DOHH2 (cell line): ENCODE data around the gene EIF3B.

Experiments
- H3F3A ChIP-seq: fragments of 200-600 bp; sonication (generic), shearing (Covaris generic); 2 replicates; pipeline ENCODE4 v1.6.0; 2016; ENCODE audit warnings: antibody characterized with exemption, mild to moderate bottlenecking; ENCODE audit not compliant: control insufficient read depth, insufficient read depth
- H3K27ac ChIP-seq: fragments of 200-600 bp; sonication (generic); 2 replicates; pipeline ENCODE4 v1.5.1; 2014; ENCODE audit warnings: low read depth, mild to moderate bottlenecking, low read length, moderate library complexity
- H3K27me3 ChIP-seq: fragments of 200-600 bp; sonication (generic); 2 replicates; pipeline ENCODE4 v1.6.1; 2014; ENCODE audit warnings: mild to moderate bottlenecking, low read length, mixed read lengths; ENCODE audit not compliant: control insufficient read depth
- H3K36me3 ChIP-seq: fragments of 200-600 bp; sonication (generic); 2 replicates; pipeline ENCODE4 v1.6.1; 2014; ENCODE audit warnings: mild to moderate bottlenecking, low read length, moderate library complexity, mixed read lengths; ENCODE audit not compliant: control insufficient read depth
- H3K4me1 ChIP-seq: fragments of 200-600 bp; sonication (generic); 2 replicates; pipeline ENCODE4 v1.6.1; 2014; ENCODE audit warnings: mild to moderate bottlenecking, low read length, mixed read lengths; ENCODE audit not compliant: control insufficient read depth
- H3K4me2 ChIP-seq: fragments of 200-600 bp; sonication (generic); 2 replicates; pipeline ENCODE4 v1.6.0; 2014; ENCODE audit warnings: mild to moderate bottlenecking, low read length, moderate library complexity
- H3K4me3 ChIP-seq: fragments of 200-600 bp; sonication (generic); 2 replicates; pipeline ENCODE4 v1.5.1; 2014; ENCODE audit warnings: mild to moderate bottlenecking, low read length, mixed read lengths
- H3K79me2 ChIP-seq: fragments of 200-600 bp; sonication (generic); 2 replicates; pipeline ENCODE4 v1.6.1; 2014; ENCODE audit warnings: mild to moderate bottlenecking, low read length, mixed read lengths; ENCODE audit not compliant: control insufficient read depth
- H3K9me2 ChIP-seq: fragments of 200-600 bp; sonication (generic); replicated peaks from 2 replicates; pipeline ENCODE4 v1.6.1; 2014; ENCODE audit warnings: mild to moderate bottlenecking, low read length, mixed read lengths; ENCODE audit not compliant: control insufficient read depth
- H3K9me3 ChIP-seq: fragments of 200-600 bp; sonication (generic); 2 replicates; pipeline ENCODE4 v1.6.1; 2014; ENCODE audit warnings: antibody characterized with exemption, low read length, mixed read lengths; ENCODE audit not compliant: control insufficient read depth, insufficient read depth
- H4K20me1 ChIP-seq: fragments of 200-600 bp; sonication (generic); 2 replicates; pipeline ENCODE4 v1.6.0; 2014; ENCODE audit warnings: low read depth, mild to moderate bottlenecking, antibody characterized with exemption, low read length, moderate library complexity; ENCODE audit not compliant: control insufficient read depth, insufficient read depth
- EZH2phosphoT487 ChIP-seq: fragments of 200-600 bp; sonication (generic); IDR thresholded peaks from 2 replicates; pipeline ENCODE4 v1.6.1; 2017; ENCODE audit warnings: borderline replicate concordance, mild to moderate bottlenecking, antibody characterized with exemption, low read length, moderate library complexity, mixed read lengths
- TF ChIP-seq, protein P1 (sequence below): fragments of 200-600 bp; sonication (generic); IDR thresholded peaks from one replicate; pipeline ENCODE4 v1.5.1; 2014; ENCODE audit warnings: antibody characterized with exemption, mild to moderate bottlenecking, low read depth, low read length; ENCODE audit not compliant: poor library complexity, severe bottlenecking

Gene EIF3B

DNA sequence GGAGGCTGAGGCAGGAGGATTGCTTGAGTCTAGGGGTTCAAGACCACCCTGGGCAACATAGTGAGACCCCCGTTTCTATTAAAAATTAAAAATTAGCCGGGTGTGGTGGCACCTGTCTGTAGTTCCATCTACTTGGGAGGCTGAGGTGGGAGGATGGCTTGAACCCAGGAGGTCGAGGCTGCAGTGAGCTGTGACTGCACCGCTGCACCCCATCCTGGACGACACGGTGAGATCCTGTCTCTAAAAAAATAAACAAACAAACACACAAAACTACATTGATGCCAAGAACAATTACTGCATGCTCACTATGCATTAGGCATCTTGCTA, 48.0 kb downstream of the EIF3B start:
- peaks cover 8% of the 10 kb centered on the region for H4K20me1 ChIP-seq
- peak overlapping the region; percentile 90 for H3K4me2 ChIP-seq
- no peaks in the 10 kb centered on the region for H3K79me2 ChIP-seq
- H3K4me3 ChIP-seq: peak overlapping the region; percentile 82
- H3K36me3 ChIP-seq: no peaks in the 10 kb centered on the region
- H3K9me2 ChIP-seq: no peaks in the 10 kb centered on the region
- H3K4me1 ChIP-seq: peaks cover 52% of the 10 kb centered on the region
- H3K27me3 ChIP-seq: peaks cover 25% of the 10 kb centered on the region
- H3K27ac ChIP-seq: no peak overlapping the region
- TF ChIP-seq EZH2phosphoT487: no peak
- TF ChIP-seq, protein P1, sequence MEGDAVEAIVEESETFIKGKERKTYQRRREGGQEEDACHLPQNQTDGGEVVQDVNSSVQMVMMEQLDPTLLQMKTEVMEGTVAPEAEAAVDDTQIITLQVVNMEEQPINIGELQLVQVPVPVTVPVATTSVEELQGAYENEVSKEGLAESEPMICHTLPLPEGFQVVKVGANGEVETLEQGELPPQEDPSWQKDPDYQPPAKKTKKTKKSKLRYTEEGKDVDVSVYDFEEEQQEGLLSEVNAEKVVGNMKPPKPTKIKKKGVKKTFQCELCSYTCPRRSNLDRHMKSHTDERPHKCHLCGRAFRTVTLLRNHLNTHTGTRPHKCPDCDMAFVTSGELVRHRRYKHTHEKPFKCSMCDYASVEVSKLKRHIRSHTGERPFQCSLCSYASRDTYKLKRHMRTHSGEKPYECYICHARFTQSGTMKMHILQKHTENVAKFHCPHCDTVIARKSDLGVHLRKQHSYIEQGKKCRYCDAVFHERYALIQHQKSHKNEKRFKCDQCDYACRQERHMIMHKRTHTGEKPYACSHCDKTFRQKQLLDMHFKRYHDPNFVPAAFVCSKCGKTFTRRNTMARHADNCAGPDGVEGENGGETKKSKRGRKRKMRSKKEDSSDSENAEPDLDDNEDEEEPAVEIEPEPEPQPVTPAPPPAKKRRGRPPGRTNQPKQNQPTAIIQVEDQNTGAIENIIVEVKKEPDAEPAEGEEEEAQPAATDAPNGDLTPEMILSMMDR: no peak
- H3K9me3 ChIP-seq: no peaks in the 10 kb centered on the region
- H3F3A ChIP-seq: peaks cover 19% of the 10 kb centered on the region

DNA sequence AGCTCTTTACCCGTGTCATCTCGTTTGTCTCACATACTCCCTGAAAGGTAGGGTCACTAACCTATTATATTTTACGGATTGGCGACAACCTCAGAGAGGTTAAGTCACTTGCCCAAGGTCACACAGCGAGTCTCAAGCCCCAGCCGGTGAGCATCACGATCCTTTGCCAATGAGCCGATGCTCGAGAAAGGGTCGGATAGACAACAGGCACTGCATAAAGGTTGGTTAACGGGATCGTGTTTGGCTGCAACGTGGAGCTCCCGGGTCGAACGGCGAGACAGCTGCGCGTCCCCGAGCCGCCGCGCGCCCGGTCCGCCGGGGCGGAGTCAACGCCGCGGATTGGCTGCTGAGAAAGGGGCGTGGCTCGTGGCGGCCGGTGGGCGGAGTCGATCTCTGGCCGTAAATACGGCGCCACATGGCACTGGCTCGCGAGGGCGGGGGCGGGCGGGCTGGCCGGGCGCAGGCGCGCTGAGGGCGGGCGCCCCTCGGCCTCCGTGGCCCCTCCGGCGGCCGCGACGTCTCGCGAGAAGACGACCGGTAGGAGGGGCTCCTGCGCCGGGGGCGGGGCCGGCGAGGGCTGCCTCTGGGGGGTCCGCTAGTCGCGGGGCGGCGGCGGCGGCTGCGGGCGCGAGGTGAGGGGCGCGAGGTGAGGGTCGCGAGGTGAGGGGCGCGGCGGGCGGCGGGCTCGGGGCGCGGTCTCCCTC, 48.5 kb downstream of the EIF3B start, which contains the start of gene CHST12:
CHST12 (plus strand) TSS at position 598 of the 704 bp plus-strand sequence. CDS start 29,029 bp downstream, outside the sequence.
- no peaks in the 10 kb centered on the region for H3K9me3 ChIP-seq
- H3K27me3 ChIP-seq: peaks cover 25% of the 10 kb centered on the region
- H3K79me2 ChIP-seq: no peaks in the 10 kb centered on the region
- peaks cover 52% of the 10 kb centered on the region for H3K4me1 ChIP-seq
- H3K4me3 ChIP-seq: peak within 1 kb of the TSS; percentile 82
- H4K20me1 ChIP-seq: peaks cover 8% of the 10 kb centered on the region
- TF ChIP-seq, protein P1: no peak
- no peak for TF ChIP-seq EZH2phosphoT487
- H3K36me3 ChIP-seq: no peaks in the 10 kb centered on the region
- H3K27ac ChIP-seq: no peak within 1 kb of the TSS
- H3K4me2 ChIP-seq: peak within 1 kb of the TSS; percentile 91
- H3F3A ChIP-seq: peaks cover 19% of the 10 kb centered on the region
- H3K9me2 ChIP-seq: no peaks in the 10 kb centered on the region

DNA sequence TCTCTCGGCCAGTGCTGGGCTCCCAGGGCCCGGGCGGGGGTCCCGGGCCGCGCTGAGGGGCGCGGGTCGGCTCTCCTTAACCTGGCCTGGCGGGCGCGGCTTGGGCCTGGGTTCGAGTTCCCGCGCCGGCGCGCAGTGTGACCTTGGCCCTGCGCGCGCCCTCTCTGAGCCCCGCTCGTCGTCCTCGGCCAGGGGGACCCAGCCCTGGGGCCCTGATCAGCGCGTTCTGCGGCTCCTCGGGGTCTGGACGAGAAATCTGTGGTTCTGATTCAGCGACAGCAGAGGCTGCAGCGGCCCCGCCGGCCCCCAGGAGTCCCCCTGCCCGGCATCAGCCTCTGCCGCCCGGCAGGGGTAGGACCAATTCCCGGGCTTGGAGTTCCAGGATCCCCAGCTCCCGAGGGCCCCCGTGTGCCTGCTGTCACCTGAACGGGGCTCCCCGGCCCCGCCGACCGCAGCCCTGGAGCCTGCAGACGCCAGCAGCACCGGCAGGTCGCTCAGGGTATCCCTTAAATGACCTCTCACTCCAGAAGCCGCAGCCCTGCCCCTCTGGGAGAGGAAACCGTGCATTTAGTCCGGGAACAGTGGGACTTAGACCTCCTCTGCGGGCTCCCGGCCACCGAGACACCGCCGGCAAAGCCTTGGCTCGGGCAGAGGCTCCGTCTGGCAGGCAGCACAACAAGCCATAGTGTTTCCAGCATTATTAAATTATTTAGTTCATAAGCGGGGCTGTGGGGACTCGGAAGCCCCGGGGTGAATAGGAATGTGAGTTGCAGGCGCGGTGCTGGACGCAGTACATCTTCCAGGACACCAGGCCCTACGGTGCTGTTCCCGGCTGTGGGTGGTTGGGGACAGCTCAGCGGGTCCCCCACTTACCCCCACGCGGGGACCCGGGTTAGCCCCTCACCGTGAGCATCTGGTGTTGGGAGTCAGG, 49.4 kb downstream of the EIF3B start:
- peaks cover 19% of the 10 kb centered on the region for H3F3A ChIP-seq
- no peaks in the 10 kb centered on the region for H3K9me2 ChIP-seq
- peak; percentile 56; the same call in 1 of the 2 replicates for TF ChIP-seq EZH2phosphoT487
- TF ChIP-seq, protein P1: peak; percentile 21
- H3K4me2 ChIP-seq: peak overlapping the region; percentile 91
- H3K79me2 ChIP-seq: no peaks in the 10 kb centered on the region
- no peaks in the 10 kb centered on the region for H3K36me3 ChIP-seq
- no peaks in the 10 kb centered on the region for H3K9me3 ChIP-seq
- H3K27ac ChIP-seq: no peak overlapping the region
- H3K4me3 ChIP-seq: peak overlapping the region; percentile 79
- H3K4me1 ChIP-seq: peaks cover 52% of the 10 kb centered on the region
- peaks cover 33% of the 10 kb centered on the region for H3K27me3 ChIP-seq
- peaks cover 8% of the 10 kb centered on the region for H4K20me1 ChIP-seq
